ENCODE results near the gene BRD2. TPM values are rescaled to one million over a fixed set of nuclear protein-coding genes. Genes with fewer than 3 reads are reported as not detected.

The BRD2 gene
- total RNA-seq, 1 experiment from 2014 or later: 252 TPM

GRCh38 chr6:33019372-33019771 lies 51.0 kb downstream of the BRD2 start:
- Histone ChIP-seq H3T11ph (ENCODE audit: low read length) (no peak overlapping the region), H2BK15ac (ENCODE audit: low read depth, low read length) (no peak overlapping the region), H3K9me3 (ENCODE audit: control insufficient read depth, low read depth, low read length) (no peaks in the 10 kb centered on the region), H4K8ac (replicated peaks; ENCODE audit: insufficient read length, low read depth, low read length) (no peak overlapping the region), H3K18ac (ENCODE audit: insufficient read length, low read depth, low read length) (no peak overlapping the region), H3K27ac (ENCODE audit: insufficient read length, low read depth, low read length) (no peak overlapping the region), H3K56ac (ENCODE audit: insufficient read length, low read depth, low read length) (no peak overlapping the region), H3K14ac (ENCODE audit: insufficient read depth, low read length) (no peak overlapping the region), H4K20me1 (ENCODE audit: control insufficient read depth, insufficient read depth, insufficient read length) (no peaks in the 10 kb centered on the region), H4K91ac (ENCODE audit: insufficient read length, low read depth, low read length) (no peak overlapping the region), H3K4ac (ENCODE audit: low read depth, low read length) (no peak overlapping the region), H3K27me3 (ENCODE audit: insufficient read depth, low read length) (no peaks in the 10 kb centered on the region), H2BK5ac (ENCODE audit: insufficient read length, low read length) (no peak overlapping the region), H2BK120ac (ENCODE audit: low read depth, low read length, poor library complexity, severe bottlenecking) (no peak overlapping the region), H3K79me1 (ENCODE audit: insufficient read depth, low read depth, low read length, poor library complexity, severe bottlenecking) (no peaks in the 10 kb centered on the region), H2AFZ (ENCODE audit: low read length) (no peak overlapping the region), H3K79me2 (ENCODE audit: insufficient read depth, low read length) (no peaks in the 10 kb centered on the region; the same call in 1 of the 2 replicates), H2BK20ac (ENCODE audit: low read depth, low read length, poor library complexity, severe bottlenecking) (no peak overlapping the region), H3K4me2 (ENCODE audit: insufficient read depth, insufficient read length, low read length) (no peak overlapping the region), H3K9ac (ENCODE audit: extremely low read depth, insufficient read length, low read length) (no peak overlapping the region), H2BK12ac (ENCODE audit: insufficient read length, low read depth, low read length) (no peak overlapping the region), H3K23me2 (ENCODE audit: insufficient read length, low read depth, low read length, poor library complexity, severe bottlenecking) (no peaks in the 10 kb centered on the region), H4K5ac (ENCODE audit: insufficient read length, low read depth, low read length) (no peak overlapping the region), H2AK5ac (ENCODE audit: insufficient read length, low read length) (no peak overlapping the region), H3K4me1 (ENCODE audit: insufficient read depth, low read length) (no peaks in the 10 kb centered on the region; the same call in 1 of the 2 replicates), H3K23ac (ENCODE audit: insufficient read length, low read depth, low read length) (no peak overlapping the region)
- TF ChIP-seq CTCF (conservative IDR thresholded peaks at IDR 0.05): no peak
- Mint-ChIP-seq H3K27me3 (ENCODE audit: low read depth) (peaks cover 2% of the 10 kb centered on the region; the same call in 1 of the 2 replicates), H3K4me1 (peaks cover 6 to 8% of the 10 kb centered on the region in 2 experiments), H3K27ac (no peak overlapping the region; a peak in 1 of 7 replicates), H3K36me3 (ENCODE audit: insufficient read depth in 1 of 3, low read depth in 3 of 3) (no peaks in the 10 kb centered on the region; a peak in 1 of 7 replicates), H3K9me3 (no peaks in the 10 kb centered on the region; a peak in 1 of 5 replicates), H3K4me3 (no peak overlapping the region)
- no peak for DNase-seq
